Renal pelvis (tissue), 4 donors: ENCODE results near the gene NEK6. TPM values are rescaled to one million over a fixed set of nuclear protein-coding genes. Genes with fewer than 3 reads are reported as not detected.

Experiments
- DNase-seq: peaks from one replicate; pipeline ENCODE4 v3.0.0-alpha.2; 2013
- polyA plus RNA-seq, 3 donors: library from polyadenylated mRNA; unstranded; fragments of 120-200 nt; gene quantifications; one replicate each; pipeline ENCODE4 v1.2.1, GENCODE V29; 2013; ENCODE audit not compliant: insufficient read length in 3 of 3

Gene NEK6
- polyA plus RNA-seq, 3 donors: 27.6 to 34.9 (median 29.6) TPM

DNA sequence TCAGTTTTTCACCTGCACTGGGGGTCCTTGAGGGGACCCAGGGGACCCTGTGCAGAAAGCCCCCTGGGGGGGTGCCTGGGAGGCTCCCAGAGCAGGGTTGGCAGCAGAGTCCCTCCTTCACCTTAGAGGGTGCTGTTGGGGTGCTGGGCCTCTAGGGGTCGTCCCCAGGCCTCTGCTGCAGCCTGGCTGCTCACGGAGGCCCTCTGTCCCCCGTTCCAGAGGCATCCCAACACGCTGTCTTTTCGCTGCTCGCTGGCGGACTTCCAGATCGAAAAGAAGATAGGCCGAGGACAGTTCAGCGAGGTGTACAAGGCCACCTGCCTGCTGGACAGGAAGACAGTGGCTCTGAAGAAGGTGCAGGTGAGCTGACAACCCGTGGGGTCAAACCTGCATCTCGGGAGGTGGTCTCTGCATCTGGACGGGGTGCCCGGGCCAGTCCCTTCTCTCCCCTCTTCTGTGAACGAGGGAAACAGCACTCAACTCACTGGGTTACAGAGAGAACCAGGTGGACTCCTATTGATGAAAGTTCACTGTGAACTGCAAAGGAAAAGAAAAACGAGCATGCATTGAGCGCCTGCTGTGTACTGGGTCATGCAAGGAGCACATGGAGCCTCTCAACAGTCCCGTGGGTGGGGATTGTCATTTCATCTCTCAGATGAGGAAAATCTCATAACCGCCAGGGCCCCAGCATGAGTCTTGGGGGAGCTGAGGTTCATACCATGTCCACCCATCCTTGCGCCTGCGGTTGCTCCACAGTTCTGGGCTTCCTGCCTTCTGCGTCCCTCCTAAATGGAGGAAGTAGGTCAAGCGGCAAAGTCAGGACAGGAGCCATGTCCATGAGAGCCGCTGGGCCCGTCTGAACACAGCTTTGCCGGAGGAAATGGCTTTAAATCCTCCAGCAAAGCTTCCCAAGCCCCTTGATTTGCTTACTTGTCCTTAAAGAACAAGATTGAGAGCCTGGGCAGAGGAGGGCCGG, 54.8 kb downstream of the NEK6 start:
- DNase-seq: no peak

DNA sequence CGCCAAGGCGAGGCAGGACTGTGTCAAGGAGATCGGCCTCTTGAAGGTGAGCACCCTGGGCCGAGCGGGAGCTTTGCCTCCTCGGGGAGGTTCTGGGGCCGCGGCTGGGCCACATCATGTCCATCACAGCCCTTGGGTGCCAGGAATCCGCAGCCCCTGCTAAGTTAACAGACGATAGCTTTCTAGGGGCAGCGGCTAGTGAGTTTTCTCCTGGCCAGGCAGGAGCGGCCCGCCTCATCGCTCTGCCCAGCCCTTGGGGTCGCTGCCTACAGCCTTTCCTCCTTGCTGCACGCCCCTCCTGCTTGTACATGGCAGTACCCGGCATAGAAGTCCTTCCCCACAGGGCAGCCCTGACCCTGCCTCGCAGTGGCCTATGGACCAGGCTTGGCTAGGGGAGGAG, 56.2 kb downstream of the NEK6 start:
- DNase-seq: no peak

DNA sequence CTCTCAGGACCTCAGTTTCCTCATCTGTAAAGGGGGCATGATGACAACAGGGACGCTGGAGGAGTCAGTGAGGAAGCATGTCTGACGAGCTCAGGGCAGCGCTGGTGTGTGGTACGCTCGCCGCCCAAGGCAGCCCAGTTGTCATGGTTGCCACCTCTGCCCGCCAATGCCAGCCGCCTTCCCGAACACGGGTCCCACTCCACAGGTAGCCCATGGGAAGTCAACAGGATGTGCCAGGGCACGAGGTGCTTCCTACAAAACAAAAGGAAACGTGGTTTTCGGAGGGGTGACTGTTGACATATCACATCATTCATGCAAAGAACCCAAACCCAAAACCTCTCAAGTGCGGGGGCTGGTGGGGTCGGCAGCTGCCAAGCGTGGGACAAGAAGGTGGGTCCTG, 58.1 kb downstream of the NEK6 start:
- DNase-seq: no peak

DNA sequence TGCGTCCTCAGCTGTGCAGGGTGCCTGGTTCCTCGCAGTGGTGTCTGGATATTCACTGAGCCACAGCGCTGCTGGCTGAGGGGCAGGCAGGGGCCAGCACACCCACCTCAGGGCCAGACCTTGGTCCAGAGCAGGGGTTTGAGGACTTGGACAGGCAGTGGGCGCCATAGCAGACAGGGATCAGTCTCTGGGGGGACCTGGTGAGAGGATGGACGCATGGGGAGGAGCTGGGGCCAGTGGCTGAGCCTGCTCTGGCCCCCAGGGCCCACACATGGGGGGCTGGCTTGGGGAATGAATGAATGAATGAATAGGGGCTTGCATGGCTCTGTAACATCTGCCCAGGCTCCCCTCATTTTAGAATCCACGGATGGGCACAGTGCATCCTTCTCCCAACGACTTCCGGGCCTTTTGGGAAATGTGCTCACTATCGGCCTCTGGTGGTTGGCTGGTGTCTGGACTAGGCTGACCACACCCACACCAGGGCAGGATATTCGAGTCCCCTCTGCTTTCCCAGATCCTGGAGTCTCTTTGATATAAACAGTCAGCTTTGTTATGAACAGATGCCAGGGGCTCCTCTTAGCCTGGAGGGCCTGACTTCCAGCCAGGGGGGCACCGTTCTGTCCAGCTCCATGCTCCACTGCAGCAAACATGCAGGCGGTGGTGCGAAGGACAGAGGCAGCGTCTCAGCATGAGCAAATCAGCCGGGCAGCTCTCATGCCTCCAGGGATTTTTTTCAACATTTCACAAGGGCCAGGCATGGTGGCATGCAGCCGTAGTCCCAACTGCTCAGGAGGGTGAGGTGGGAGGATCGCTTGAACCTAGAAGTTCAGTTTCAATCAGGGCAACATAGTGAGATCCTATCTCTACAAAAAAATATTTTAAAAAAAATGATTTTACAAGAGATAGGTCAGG, 62.6 kb downstream of the NEK6 start:
- peak; percentile 58 for DNase-seq

DNA sequence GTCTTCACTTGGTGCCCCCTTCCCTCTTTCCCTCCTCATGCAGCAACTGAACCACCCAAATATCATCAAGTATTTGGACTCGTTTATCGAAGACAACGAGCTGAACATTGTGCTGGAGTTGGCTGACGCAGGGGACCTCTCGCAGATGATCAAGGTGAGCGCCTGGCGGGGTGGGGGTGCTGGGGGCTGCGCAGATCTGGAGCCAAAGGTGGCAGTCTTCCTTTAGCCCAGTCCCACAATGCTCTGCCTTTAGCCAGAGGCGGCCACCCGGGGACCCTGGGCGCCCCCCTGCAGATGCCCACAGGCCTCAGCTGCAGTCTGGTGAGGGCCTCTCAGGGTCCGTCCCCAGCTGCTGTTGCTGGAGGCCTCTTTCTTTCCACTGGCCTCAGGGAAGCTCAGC, 63.7 kb downstream of the NEK6 start:
- DNase-seq: no peak

DNA sequence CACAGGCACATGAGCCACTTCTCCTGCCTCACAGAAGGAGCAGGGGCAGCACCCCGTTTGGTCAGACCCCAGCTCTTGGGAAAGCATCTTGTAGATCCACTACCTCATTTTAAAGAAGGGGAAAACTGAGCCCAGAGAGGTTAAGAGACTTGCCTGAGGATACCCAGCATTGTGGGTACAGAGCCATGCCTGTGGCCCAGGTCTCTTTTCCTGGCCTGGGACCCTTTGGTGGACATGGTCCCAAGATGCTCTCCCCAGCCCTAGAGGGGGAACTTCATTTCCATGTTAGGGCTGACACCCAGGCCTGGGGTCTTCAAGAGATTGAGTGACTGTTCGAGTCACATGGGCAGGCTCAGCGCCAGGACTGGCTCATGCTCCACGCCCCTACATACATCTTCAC, 64.2 kb downstream of the NEK6 start:
- DNase-seq: no peak

DNA sequence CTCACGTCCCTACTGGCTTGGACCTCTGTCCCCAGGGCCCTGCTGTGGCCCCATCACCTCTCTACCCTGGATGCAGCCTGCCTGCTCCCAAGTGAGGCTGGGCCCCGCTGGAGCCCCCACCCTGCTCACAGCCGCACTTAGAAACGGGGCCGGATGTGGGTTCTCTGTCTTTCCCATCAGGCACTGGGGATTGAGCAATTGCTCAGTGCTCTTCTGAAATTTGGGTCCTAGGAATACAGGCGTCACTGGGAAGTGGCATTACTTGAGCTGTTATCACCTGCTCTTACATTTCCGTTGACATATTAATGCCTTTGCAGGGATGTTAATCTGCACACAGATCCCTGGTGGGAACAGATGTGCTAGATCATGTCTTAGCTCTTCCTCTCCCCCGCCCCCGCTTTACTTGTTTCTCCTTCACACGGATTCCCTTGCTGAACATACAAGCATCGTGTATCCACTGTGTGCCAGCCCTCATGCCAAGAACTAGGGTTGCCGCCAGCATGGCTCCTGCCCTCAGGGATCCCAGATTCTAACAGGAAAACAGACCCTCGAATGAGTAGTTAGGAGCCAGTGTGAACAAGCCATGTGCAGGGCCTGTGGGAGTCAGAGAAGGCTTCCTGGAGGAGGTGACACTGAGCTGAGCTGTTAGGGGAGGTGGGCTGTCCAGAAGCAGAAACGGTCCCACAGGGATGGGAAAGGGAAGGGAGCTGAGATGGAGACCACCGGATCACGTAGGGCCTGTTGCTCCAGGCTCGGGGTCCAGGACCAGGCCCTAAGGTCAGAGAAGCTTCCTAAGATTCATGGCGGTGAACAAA, 65.1 kb downstream of the NEK6 start:
- no peak for DNase-seq

DNA sequence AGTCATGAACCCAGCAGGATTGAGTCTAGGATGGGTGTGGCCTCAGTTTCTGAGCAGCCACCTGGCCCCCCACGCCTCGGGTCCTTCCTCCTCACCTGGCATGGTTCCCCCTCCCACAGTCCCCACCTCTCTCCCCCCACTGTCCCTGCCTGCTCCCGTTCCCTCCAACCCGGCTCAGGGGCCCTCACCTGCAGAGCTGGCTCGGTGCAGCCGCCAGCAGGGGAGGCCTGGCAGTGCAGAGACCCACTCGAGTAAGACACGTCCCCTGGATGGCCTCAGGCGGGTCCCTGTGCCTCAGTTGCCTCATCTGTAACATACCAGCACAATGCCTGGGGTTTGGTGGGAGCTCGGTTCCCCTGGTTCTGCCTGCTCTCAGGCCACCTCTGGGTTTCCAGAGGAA, 66.2 kb downstream of the NEK6 start:
- no peak for DNase-seq

DNA sequence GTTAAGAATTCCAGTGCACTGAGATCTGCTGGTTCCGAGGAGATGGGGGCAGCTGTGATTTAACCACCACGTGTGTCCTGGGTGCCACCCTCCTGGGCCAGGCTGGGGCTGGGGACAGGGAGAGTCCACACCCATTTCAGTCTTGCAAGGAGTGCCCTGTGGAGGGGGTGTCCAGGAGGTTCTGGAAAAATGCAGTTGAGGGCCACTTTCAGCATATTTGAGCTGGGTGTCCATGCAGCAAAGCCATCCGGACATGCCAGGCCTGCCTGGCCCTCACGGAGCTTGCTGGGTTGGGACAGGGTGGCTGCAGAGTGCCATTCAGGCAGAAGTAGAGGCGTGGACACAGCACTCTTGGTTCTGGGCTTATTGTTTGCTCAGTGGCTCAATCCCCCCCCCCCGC, 68.1 kb downstream of the NEK6 start:
- no peak for DNase-seq

DNA sequence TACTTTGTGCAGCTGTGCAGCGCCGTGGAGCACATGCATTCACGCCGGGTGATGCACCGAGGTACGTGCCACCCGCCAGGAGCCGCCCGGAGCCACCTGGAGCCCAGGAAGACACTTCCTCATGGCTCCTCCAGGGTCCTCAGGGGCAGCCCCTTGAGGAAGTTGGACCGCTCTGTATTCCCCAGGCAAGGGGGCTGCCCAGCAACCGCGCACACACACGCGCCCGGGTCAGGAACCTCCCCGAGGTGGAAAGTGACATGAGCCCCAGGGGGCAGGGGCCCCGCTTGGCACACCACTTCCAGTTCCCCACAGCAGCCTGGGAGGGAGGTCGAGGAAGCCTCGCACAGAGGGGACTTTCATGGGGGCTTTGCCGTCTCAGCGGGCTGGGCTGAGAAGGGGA, 68.6 kb downstream of the NEK6 start:
- DNase-seq: no peak

DNA sequence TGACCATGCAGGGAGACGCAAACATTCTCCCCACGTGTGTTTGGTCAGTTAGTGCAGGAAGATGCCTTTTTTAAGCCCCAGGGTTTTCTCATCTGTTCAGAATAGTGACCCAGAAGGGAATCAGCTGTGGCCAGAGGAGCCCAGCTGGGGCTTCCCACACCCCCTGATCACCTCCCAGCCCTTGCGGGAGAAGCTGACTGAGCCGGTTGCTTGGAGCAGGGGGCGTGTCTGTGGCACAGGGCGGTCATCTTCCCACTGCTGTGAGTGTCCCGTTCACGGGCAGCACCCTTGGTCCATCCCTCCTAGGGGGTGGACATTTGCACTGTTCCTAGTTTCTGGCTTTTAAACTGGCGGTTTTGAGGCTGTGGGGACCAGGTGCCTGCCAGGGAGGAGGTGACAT, 69.7 kb downstream of the NEK6 start:
- DNase-seq: no peak

DNA sequence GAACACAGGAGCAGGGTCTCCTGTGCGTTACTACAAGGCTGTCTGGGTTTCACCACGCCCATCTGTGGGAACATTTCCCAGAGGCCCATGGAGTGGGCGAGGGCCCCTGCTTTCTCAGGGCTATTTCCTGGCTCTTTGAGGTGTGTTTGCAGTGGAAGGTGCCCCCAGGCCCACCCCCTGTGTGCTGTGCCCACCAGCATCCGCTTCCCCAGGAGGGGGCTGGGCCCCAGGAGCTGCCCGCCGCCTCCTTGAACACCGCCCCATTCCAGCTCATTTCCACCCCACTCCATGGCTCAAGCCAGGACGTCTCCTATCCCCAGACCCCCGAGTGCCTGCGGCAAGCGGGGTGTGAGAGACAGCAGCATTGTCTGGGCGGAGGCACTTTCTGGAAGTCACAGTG, 70.5 kb downstream of the NEK6 start:
- DNase-seq: no peak

DNA sequence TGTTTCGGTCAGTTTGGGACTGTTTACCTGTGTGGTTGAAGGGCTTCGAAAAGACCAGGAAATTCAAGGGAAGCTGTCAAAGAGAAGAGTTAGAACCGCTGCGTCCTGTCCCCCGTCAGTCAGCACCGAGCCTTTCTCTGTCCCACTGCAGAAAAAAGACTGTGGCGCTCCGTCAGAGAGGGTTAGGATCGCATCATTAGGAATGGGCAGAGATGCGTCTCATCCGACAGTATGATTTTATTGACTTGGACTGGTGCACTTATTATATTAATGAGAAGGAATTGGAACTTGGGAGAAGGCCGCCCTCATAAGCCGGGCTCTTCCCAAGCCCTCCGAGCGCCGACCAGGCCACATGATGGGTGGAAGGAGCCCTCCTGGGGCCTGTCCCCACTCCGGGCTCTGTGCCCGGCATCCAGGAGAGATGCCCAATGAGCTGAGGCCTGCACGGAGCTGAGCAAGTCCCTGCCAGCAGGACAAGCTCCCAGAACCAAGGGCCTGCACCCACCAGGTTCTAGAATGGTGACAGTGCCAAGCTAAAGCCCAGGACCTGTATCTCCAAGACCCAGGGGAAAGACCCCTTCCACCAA, 71.5 kb downstream of the NEK6 start:
- DNase-seq: no peak

DNA sequence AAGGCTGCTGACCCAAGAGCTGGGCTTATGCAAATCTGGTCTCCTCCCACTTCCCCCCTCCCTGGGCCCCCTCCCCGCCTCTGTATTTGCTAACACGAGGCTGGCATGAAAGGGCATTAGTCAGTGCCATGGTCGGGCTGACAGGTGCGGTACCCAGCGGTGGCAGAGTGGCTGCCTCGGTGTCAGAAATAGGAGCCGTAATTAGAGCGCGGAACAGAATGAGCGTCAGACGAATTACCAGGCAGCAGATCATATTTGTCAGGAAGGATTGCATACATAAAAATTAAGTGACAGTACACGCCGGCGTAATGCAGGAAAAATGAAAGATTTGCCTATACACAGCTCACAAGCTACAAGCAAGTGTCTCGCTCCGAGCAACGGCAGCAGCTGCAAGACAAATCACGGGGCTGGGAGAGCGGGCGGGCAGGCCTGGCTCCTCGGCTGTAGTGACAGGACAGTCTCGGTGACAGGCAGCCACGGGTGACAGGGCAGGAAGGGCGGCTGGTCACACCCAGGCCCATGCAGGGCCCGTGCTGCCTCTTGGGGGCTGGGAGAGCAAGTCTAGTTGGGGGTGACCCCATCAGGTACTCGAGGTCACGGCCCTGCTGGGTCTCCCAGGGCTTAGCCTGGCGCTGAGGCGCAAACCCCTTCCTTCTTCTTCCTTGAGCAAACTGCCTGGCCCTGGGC, 72.4 kb downstream of the NEK6 start:
- DNase-seq: no peak

DNA sequence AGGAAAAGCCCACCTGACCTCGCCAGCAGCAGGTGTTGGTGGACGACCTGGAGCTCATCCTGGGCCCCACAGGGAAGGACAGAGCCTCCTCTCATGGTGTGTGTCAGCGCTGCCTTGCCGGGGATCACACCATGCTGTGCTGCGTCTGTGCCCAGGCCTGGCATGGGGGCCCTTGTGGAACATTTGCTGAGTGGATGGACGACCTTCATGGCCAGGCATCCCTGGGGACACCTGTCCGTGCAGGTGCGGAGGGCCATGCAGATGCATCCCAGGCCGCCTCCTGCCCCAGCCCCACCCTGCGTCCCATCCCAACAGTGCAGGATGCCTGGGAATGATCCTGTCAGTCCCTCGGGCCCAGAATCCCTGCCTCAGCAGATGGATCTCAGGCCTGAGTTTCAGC, 73.8 kb downstream of the NEK6 start:
- no peak for DNase-seq

DNA sequence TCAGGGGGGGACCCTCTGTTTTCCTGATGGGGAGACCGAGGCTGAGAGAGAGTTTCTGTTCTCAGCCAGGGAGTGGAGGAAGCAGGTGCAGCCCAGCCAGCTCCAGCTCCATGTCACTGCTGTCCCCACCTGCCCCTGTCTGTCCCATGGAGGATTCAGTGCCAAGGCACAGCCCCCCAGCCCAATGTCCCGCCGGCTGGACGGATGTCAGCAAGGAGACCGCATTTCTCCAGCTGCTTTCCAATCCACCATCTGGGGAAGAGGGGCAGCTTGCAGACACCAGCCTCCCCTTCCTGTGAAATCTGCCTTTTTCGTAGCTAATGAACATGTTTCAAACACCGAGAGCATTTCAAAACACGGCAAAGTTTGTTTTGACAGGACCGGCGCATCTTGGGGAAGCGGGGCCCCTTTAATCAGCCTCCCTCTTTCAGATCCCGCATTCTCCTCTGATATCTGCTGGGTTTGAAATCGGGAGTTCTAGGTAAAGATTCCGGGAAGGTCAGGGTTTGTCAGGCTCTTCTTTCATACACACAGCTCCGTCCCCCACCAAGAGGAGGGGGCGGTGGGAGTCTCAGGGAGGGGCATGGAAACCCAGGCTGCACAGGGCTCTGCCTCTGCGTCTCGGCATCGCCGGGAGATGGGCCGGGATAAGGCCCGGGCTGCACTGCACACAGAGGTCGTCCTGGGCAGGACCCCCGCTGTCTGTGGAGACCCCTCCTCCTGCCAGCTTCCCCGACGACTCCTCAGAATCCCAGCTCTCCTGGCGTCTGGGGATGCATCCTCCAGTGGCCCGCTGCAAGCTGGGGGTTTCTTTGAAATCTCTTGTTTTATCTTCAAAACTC, 74.8 kb downstream of the NEK6 start:
- no peak for DNase-seq

DNA sequence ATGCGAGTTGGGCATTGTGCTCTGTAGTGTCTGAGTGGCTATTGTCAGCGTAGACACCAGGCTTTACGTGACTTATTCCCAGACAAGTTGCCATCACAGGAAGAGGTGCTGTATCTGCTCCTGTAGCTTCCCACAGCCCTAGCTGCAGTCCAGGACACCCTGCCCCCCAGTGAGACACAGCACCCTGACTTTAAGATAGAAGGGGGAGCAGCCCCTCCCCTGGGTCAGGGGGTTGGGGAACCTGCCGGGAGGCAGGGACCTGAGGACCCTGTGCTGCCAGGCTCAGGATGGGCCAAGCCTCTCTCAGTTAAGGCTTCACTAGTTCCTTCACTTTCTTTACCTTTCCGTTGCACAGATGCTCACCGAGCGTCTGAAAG, 75.4 kb downstream of the NEK6 start:
- no peak for DNase-seq

DNA sequence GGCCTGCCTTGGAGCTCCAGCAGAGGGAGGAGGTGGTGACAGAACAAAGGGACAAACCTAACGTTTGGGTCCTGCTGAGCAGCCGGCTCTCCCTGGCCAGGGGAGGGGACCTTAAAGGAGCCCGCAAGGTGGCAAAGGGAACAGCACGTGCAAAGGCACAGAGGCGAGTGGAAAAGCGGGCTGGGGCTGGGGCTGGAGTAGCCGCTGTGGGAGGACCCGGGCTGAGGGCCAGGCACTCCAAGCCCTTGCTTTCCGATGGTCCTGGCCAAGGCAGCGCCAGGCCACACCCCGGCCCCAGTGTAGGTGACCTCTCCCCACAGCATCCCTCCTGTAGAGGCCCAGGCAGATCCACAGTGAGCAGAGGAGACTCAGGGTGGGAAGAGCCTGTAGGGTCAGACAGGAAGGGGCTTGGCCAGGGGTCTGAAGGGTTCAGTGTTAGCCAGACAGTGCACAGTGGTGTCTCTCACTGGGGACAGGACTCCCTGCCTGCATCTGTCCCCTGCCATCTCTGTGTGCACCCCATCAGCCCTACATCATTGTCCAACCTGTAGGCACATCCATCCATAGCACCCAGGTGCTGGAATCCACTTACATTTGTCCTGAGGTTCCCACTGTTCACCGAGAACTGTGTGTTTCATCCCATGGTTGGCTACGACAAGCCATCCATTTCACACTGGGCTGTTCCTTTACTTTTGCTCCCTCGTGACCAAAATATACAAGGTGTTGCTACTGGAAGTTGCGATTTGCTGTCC, 77.0 kb downstream of the NEK6 start:
- no peak for DNase-seq

DNA sequence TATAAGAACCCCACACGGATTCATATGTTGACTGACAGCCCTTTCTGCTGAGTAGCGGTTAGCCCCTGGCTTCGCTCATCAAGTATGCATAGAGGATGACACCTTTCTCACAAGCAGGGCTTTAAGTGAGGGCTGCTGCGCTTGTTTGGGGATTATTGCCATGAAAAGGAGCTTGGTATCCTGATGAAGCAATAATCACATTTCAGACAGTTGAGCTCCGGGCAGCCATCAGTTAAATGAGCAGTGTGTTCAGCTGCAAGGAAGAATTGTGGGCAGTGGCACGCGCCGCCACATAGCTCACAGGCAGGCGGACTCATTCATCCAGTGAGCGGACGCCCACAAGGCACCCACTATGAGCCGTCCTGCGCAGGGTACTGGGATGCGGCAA, 77.6 kb downstream of the NEK6 start:
- no peak for DNase-seq
